Neural progenitor cell (in vitro differentiated cells): ENCODE data around the gene SPATA4.

ENCODE experiments used
- CTCF ChIP-seq: fragments of 200-600 bp; sonication (generic); IDR thresholded peaks from 2 replicates; pipeline ENCODE4 v1.5.1; 2017; ENCODE audit warnings: antibody characterized with exemption, mild to moderate bottlenecking
- EZH2 ChIP-seq: fragments of 200-600 bp; sonication (generic); IDR thresholded peaks from 2 replicates; pipeline ENCODE4 v1.6.1; 2017; ENCODE audit warnings: antibody characterized with exemption, mild to moderate bottlenecking, moderate library complexity
- EZH2phosphoT487 ChIP-seq: fragments of 200-600 bp; sonication (generic); IDR thresholded peaks from 2 replicates; pipeline ENCODE4 v1.6.1; 2017; ENCODE audit warnings: antibody characterized with exemption

- TF ChIP-seq CTCF (no peak), EZH2 (no peak), EZH2phosphoT487 (no peak)
Measured at GRCh38 chr4:176139518-176139917, 55.9 kb downstream of the SPATA4 start.
